HepG2 (cell line): ENCODE data around the gene MTFP1. TPM values are rescaled to one million over a fixed set of nuclear protein-coding genes. Genes with fewer than 3 reads are reported as not detected.
A peak's percentile ranks its signal among the peaks of the same experiment; 100 is the strongest.

Source experiments
- ARNT2 ChIP-seq: sonication (generic); formaldehyde crosslinking; IDR thresholded peaks from 2 replicates; pipeline ENCODE4 v1.8.0; 2022; ENCODE audit warnings: mild to moderate bottlenecking, low read depth, missing genetic modification reagents, moderate library complexity
- DNMT1 ChIP-seq: sonication (generic); formaldehyde crosslinking; IDR thresholded peaks from 2 replicates; pipeline ENCODE4 v1.5.1; 2020; ENCODE audit warnings: mild to moderate bottlenecking, missing genetic modification reagents
- FOXO4 ChIP-seq: sonication (generic); formaldehyde crosslinking; conservative IDR thresholded peaks from 2 replicates; pipeline ENCODE4 v1.8.1; 2023; ENCODE audit warnings: missing genetic modification reagents
- HOMEZ ChIP-seq: IDR thresholded peaks from 2 replicates; pipeline ENCODE4 v1.6.1; 2016; ENCODE audit warnings: low read depth
- IRF2 ChIP-seq: IDR thresholded peaks from 2 replicates; pipeline ENCODE4 v1.6.1; 2018; ENCODE audit warnings: missing genetic modification reagents, missing compliant biosample characterization
- KAT7 ChIP-seq: IDR thresholded peaks from 2 replicates; pipeline ENCODE4 v1.6.1; 2018; ENCODE audit warnings: borderline replicate concordance, missing compliant biosample characterization
- POGK ChIP-seq: sonication (generic); formaldehyde crosslinking; conservative IDR thresholded peaks from 2 replicates; pipeline ENCODE4 v1.8.0; 2022; ENCODE audit warnings: mild to moderate bottlenecking, moderate library complexity, missing genetic modification reagents
- POLR2A ChIP-seq, 2 experiments: IDR thresholded peaks; 2 replicates each; pipeline ENCODE4 v1.6.1; 2011; ENCODE audit warnings: low read depth in 2 of 2, low read length in 2 of 2, mild to moderate bottlenecking in 1 of 2, moderate library complexity in 1 of 2; ENCODE audit not compliant: insufficient read depth in 1 of 2
- RBFOX2 ChIP-seq: fragments of 200-400 bp; formaldehyde crosslinking; IDR thresholded peaks from 2 replicates; pipeline ENCODE4 v1.6.1; 2017; ENCODE audit warnings: low read depth, mild to moderate bottlenecking, low read length
- TARDBP ChIP-seq: sonication (generic); formaldehyde crosslinking; IDR thresholded peaks from 2 replicates; pipeline ENCODE4 v1.8.0; 2022; ENCODE audit warnings: mild to moderate bottlenecking, missing genetic modification reagents
- UBTF ChIP-seq: sonication (generic); formaldehyde crosslinking; IDR thresholded peaks from 2 replicates; pipeline ENCODE4 v1.4.0; 2020; ENCODE audit warnings: mild to moderate bottlenecking, missing genetic modification reagents
- ZNF256 ChIP-seq: sonication (generic); formaldehyde crosslinking; conservative IDR thresholded peaks from 2 replicates; pipeline ENCODE4 v1.4.0; 2020; ENCODE audit warnings: missing genetic modification reagents
- ZNF546 ChIP-seq: sonication (generic); formaldehyde crosslinking; conservative IDR thresholded peaks from 2 replicates; pipeline ENCODE4 v1.8.1; 2023; ENCODE audit warnings: mild to moderate bottlenecking, missing genetic modification reagents
- ZNF841 ChIP-seq: sonication (generic); formaldehyde crosslinking; IDR thresholded peaks from 2 replicates; pipeline ENCODE4 v1.8.1; 2023; ENCODE audit warnings: missing genetic modification reagents, borderline replicate concordance
- ZNF891 ChIP-seq: sonication (generic); formaldehyde crosslinking; IDR thresholded peaks from 2 replicates; pipeline ENCODE4 v1.5.0; 2020; ENCODE audit warnings: mild to moderate bottlenecking, missing genetic modification reagents
- polyA plus RNA-seq, 8 experiments: library from polyadenylated mRNA; depleted of rRNA in 3 of 8; stranded (reverse) in 7 of 8; unstranded in 1 of 8; fragments of >200 nt; fragmentation: Illumina TruSeq in 4 of 8; extraction: Trizol in 4 of 8; gene quantifications; 2 replicates each; pipeline versions ENCODE4 v1.2.1 to v1.2.3, GENCODE V29; 2011 to 2016; ENCODE audit warnings: low read depth in 4 of 8, missing spikeins in 1 of 8, mixed read lengths in 1 of 8; ENCODE audit not compliant: insufficient read depth in 1 of 8
- total RNA-seq, 5 experiments: library from RNA; depleted of rRNA; stranded (reverse); fragments of >200 nt; fragmentation: Illumina TruSeq; extraction: Trizol; gene quantifications; 2 replicates each; pipeline ENCODE4 v1.2.3, GENCODE V29; 2016; ENCODE audit warnings: low read depth in 1 of 5
- TF ChIP-seq, protein P1 (sequence below): sonication (generic); formaldehyde crosslinking; IDR thresholded peaks from 2 replicates; pipeline ENCODE4 v1.5.0; 2020; ENCODE audit warnings: missing genetic modification reagents
- TF ChIP-seq, protein P2 (sequence below): IDR thresholded peaks from 2 replicates; pipeline ENCODE4 v1.6.1; 2016
- TF ChIP-seq, protein P3 (sequence below): sonication (generic); formaldehyde crosslinking; IDR thresholded peaks from 2 replicates; pipeline ENCODE4 v1.5.1; 2020; ENCODE audit warnings: missing genetic modification reagents, mild to moderate bottlenecking, borderline replicate concordance

The MTFP1 gene
- total and polyA plus RNA-seq, 2 of the 13 experiments (the other 11 are each of a cell fraction or from before 2014, with no cell fraction given): 29.5 to 45.6 TPM

DNA sequence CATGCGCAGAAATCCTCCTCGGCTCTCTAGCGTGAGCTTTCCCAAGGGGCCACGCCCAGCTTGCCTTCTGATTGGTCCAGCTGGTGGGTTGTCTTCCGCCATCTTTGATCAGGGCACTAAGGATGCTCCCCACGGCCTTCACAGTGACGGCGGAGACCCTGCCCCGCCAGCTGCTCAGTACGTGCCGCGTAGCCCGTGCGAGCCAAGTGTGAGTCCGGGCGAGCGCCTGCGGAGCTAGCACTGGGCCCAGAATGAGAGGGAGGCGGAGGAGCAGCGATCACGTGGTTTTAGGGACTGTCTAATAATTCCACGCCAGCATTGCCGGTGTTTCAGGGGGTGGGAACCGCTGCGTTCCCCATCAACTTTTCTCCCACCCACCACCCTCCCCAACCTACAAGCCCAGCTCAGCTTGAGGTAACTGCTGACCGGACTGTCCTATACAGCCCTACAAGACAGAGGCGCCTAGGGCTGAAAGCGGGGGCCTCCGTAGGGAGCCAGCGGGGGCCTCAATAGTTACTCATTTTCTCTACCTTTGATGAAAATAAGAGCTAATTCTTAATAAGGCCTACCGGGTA lies 1.5 kb upstream of the MTFP1 start (continued):
- no peak for TF ChIP-seq POGK (CRISPR knock-in tag)
- TF ChIP-seq ARNT2 (CRISPR knock-in tag): peak; percentile 66; the same call in 1 of the 2 replicates
- TF ChIP-seq, protein P1, sequence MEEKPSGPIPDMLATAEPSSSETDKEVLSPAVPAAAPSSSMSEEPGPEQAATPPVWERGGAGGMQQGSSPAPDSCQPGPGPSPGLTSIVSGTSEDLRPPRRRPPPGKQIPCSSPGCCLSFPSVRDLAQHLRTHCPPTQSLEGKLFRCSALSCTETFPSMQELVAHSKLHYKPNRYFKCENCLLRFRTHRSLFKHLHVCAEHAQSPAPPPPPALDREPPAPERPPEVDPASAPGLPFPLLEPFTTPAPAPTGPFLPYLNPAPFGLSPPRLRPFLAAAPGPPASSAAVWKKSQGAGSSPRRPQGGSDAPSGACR (CRISPR knock-in tag): 0 out of 2 replicates have a peak, but pooled peaks have one; percentile 13
- TF ChIP-seq, protein P2, sequence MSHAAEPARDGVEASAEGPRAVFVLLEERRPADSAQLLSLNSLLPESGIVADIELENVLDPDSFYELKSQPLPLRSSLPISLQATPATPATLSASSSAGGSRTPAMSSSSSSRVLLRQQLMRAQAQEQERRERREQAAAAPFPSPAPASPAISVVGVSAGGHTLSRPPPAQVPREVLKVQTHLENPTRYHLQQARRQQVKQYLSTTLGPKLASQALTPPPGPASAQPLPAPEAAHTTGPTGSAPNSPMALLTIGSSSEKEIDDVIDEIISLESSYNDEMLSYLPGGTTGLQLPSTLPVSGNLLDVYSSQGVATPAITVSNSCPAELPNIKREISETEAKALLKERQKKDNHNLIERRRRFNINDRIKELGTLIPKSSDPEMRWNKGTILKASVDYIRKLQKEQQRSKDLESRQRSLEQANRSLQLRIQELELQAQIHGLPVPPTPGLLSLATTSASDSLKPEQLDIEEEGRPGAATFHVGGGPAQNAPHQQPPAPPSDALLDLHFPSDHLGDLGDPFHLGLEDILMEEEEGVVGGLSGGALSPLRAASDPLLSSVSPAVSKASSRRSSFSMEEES (CRISPR knock-in tag): peak; percentile 93
- peak; percentile 52 to 80 for TF ChIP-seq POLR2A (IDR thresholded peaks at IDR 0.05; ENCODE audit: insufficient read depth in 1 of 2, low read depth in 2 of 2, low read length in 2 of 2)
- TF ChIP-seq, protein P3, sequence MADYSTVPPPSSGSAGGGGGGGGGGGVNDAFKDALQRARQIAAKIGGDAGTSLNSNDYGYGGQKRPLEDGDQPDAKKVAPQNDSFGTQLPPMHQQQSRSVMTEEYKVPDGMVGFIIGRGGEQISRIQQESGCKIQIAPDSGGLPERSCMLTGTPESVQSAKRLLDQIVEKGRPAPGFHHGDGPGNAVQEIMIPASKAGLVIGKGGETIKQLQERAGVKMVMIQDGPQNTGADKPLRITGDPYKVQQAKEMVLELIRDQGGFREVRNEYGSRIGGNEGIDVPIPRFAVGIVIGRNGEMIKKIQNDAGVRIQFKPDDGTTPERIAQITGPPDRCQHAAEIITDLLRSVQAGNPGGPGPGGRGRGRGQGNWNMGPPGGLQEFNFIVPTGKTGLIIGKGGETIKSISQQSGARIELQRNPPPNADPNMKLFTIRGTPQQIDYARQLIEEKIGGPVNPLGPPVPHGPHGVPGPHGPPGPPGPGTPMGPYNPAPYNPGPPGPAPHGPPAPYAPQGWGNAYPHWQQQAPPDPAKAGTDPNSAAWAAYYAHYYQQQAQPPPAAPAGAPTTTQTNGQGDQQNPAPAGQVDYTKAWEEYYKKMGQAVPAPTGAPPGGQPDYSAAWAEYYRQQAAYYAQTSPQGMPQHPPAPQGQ (CRISPR knock-in tag): no peak
- TF ChIP-seq FOXO4: no peak
- TF ChIP-seq ZNF256 (CRISPR knock-in tag): no peak
- TF ChIP-seq TARDBP: peak; percentile 67
- peak; percentile 41; the same call in 1 of the 2 replicates for TF ChIP-seq HOMEZ
- no peak for TF ChIP-seq DNMT1 (CRISPR knock-in tag)
- peak; percentile 84 for TF ChIP-seq UBTF (CRISPR knock-in tag)
- no peak; the same call in 1 of the 2 replicates for TF ChIP-seq KAT7 (CRISPR knock-in tag)
- no peak for TF ChIP-seq RBFOX2
- TF ChIP-seq ZNF891: no peak
- no peak for TF ChIP-seq ZNF841
- TF ChIP-seq ZNF546 (CRISPR knock-in tag): no peak
- peak; percentile 94 for TF ChIP-seq IRF2 (CRISPR knock-in tag)
